ENCODE measurements around the gene RMI2.

Gene RMI2

DNA sequence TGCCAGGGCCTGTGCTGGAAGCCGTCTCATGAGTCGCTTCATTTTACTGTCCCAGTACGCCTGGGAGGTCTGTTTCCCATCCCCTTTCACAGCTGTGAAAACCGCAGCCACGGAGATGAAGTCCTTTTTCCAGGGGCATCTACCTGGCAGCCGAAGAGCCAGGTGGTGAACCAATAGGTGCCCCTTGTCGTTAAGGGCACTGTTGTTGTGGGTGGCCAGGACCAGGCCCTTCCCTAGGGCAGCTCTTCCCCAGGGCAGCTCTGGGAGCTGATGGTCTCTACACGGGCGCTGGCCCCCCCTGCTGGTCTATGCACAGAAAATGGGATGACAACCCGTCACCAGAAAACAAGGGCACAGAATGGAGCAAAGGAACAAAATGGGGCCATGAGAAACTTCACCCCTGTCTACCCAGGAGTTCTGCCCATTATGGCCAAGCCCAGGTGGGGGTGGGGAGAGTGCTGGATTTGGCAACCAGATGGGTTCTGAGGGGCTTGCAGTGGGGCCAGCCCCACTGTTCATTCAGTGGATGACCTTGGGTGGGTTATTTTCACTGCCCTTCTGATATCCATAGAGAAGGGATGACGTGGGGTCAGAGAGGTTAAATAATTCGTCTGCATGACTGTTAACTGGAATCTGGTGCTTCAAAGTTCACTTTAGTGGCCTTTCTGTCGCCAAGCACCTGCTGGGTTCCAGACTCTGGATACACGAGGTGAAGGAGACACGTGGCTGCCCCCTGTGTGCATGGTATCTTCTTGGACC is 11.5 kb downstream of the RMI2 start:
- Histone ChIP-seq H3K36me3 (peaks cover 0 to 17% (median 10%) of the 10 kb centered on the region in 11 experiments; a peak in 13 of 22 replicates), H3K27me3 (peaks cover 0 to 53% (median 20%) of the 10 kb centered on the region in 11 experiments; a peak in 16 of 22 replicates), H3K27ac (peak overlapping the region in 4 of 11 experiments; percentile 75 to 79 (median 78); a peak in 8 of 22 replicates), H4K20me1 (peaks cover 0 to 66% (median 7%) of the 10 kb centered on the region in 11 experiments; a peak in 13 of 22 replicates), H3K9me3 (replicated peaks in 1 of 11) (peaks cover 0 to 8% (median 7%) of the 10 kb centered on the region in 11 experiments; a peak in 13 of 22 replicates), H3K9ac (peak overlapping the region in 5 of 11 experiments; percentile 58 to 69 (median 66); a peak in 6 of 22 replicates), H3K4me1 (peaks cover 54 to 86% (median 83%) of the 10 kb centered on the region in 10 experiments), H3K4me2 (peak overlapping the region; percentile 74 to 92 (median 90)), H3K4me3 (no peak overlapping the region)
- no peak for TF ChIP-seq Cebpa-rat (IDR thresholded peaks at IDR 0.05)

GRCh38 chr16:11358531-11358930 is 13.3 kb downstream of the RMI2 start:
- peaks cover 72 to 100% (median 99%) of the 10 kb centered on the region in 10 experiments for H3K4me1 ChIP-seq
- H3K9ac ChIP-seq, result no peak overlapping the region
- peak overlapping the region in 10 of 11 experiments; percentile 74 to 92 (median 89); a peak in 20 of 22 replicates for H3K4me2 ChIP-seq
- H4K20me1 ChIP-seq, result peaks cover 0 to 81% (median 15%) of the 10 kb centered on the region in 11 experiments; a peak in 15 of 22 replicates
- no peak overlapping the region for H3K4me3 ChIP-seq
- peaks cover 0 to under 1% (median 0%) of the 10 kb centered on the region in 11 experiments; a peak in 4 of 22 replicates for H3K36me3 ChIP-seq
- no peaks in the 10 kb centered on the region for H3K9me3 ChIP-seq (replicated peaks in 1 of 11)
- peaks cover 0 to 71% (median 20%) of the 10 kb centered on the region in 11 experiments; a peak in 16 of 22 replicates for H3K27me3 ChIP-seq
- no peak for TF ChIP-seq Cebpa-rat (IDR thresholded peaks at IDR 0.05)
- no peak overlapping the region for H3K27ac ChIP-seq

- TF ChIP-seq Cebpa-rat (IDR thresholded peaks at IDR 0.05), result no peak
- H3K9me3 ChIP-seq (replicated peaks in 1 of 11), result no peaks in the 10 kb centered on the region
- H3K9ac ChIP-seq, result no peak overlapping the region
- peaks cover 0 to 77% (median 15%) of the 10 kb centered on the region in 11 experiments; a peak in 15 of 22 replicates for H4K20me1 ChIP-seq
- H3K36me3 ChIP-seq, result no peaks in the 10 kb centered on the region
- H3K27me3 ChIP-seq, result peaks cover 0 to 80% (median 20%) of the 10 kb centered on the region in 11 experiments; a peak in 16 of 22 replicates
- peaks cover 68 to 98% (median 94%) of the 10 kb centered on the region in 10 experiments for H3K4me1 ChIP-seq
- no peak overlapping the region for H3K27ac ChIP-seq
- H3K4me2 ChIP-seq, result peak overlapping the region in 7 of 11 experiments; percentile 74 to 92 (median 91); a peak in 13 of 22 replicates
- H3K4me3 ChIP-seq, result no peak overlapping the region
Observed at GRCh38 chr16:11359370-11359769, 14.1 kb downstream of the RMI2 start.

DNA sequence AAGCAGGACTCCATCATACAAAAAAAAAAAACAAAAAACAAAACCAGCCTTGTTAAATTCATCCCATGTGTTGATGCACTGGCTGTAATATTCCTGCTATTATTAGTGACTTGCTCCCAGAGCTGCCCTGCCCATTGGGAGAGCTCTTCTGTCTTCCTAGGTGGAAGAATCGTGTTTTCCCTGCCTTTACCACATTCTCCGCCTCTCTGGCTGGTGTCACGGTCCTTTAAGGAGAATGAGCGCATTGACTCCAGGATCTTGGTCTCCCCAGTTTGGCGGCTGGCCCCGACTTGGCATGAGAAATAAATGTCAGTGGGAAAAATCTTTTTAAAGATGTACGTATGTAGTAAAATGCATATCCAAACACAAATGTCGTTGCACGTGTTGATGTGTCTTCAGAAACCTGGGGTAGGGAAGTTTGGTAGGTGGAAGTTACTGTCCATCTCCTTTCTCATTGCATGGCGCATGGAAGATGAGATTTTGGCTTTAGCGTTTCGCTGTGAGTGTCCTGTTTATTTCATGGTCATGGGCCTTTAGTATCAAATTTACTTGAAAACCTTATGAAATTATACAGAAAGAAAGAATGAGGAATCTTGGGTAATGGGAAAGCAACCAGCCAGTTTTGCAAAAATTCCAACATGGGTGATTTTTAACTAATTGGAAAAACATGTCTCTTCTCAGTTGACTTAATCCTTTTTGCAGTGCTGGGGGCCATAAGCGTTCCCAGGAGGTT is 15.5 kb downstream of the RMI2 start:
- no peak overlapping the region for H3K4me3 ChIP-seq
- no peaks in the 10 kb centered on the region for H3K9me3 ChIP-seq (replicated peaks in 1 of 11)
- peak overlapping the region in 3 of 11 experiments; percentile 17 to 49 (median 46); a peak in 2 of 22 replicates for H3K9ac ChIP-seq
- H3K27me3 ChIP-seq, result peaks cover 0 to 92% (median 20%) of the 10 kb centered on the region in 11 experiments; a peak in 16 of 22 replicates
- H3K36me3 ChIP-seq, result no peaks in the 10 kb centered on the region
- H3K4me1 ChIP-seq, result peaks cover 64 to 97% (median 91%) of the 10 kb centered on the region in 10 experiments
- peaks cover 0 to 73% (median 15%) of the 10 kb centered on the region in 11 experiments; a peak in 15 of 22 replicates for H4K20me1 ChIP-seq
- peak overlapping the region; percentile 86 to 92 (median 90) for H3K4me2 ChIP-seq
- no peak for TF ChIP-seq Cebpa-rat (IDR thresholded peaks at IDR 0.05)
- peak overlapping the region in 2 of 11 experiments; percentile 41 to 43; a peak in 4 of 22 replicates for H3K27ac ChIP-seq

DNA sequence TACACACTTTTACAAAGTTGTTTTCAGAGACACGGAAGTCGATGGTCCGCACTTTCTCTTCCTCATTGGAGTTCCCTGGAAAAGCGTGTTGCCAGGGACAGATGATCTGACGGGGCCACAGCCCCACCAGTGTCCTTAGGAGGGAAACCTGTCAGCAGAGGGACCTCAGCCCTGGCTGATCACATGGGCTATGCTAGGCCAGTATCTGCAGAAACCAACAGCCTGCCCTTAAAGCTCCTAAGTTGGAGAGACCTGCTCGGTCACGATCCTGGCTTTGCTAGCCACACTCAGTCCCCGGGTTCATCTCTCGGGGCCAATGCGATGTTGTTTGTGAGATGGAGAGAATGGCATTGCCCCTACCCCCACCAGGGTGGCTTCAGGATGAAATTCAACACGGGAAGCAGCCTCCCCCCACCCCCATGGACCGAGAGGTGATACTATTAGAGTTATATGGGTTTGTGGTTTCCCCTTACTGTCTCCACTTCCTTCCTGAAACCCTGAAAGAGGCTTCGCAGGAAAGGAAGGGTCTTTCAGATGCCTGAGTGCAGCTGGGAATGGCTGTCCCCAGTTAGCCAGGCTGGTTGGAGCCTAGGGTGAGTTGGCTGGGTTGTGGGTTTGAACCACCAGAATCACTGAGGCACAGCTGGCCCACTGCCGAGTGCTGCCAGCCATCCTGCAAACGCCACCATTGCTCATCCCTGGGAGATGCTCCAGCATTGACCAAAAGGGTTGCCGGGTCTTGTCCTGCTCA is 16.6 kb downstream of the RMI2 start:
- H3K27ac ChIP-seq, result peak overlapping the region in 5 of 11 experiments; percentile 10 to 57 (median 47); a peak in 8 of 22 replicates
- H3K4me2 ChIP-seq, result peak overlapping the region; percentile 84 to 92 (median 90)
- TF ChIP-seq Cebpa-rat (IDR thresholded peaks at IDR 0.05), result no peak
- H3K9ac ChIP-seq, result peak overlapping the region in 4 of 11 experiments; percentile 17 to 49 (median 44); a peak in 4 of 22 replicates
- peaks cover 0 to 96% (median 20%) of the 10 kb centered on the region in 11 experiments; a peak in 16 of 22 replicates for H3K27me3 ChIP-seq
- H3K4me1 ChIP-seq, result peaks cover 54 to 94% (median 81%) of the 10 kb centered on the region in 10 experiments
- H3K4me3 ChIP-seq, result peak overlapping the region in 6 of 10 experiments; percentile 1 to 34 (median 30); a peak in 6 of 20 replicates
- H3K36me3 ChIP-seq, result no peaks in the 10 kb centered on the region
- peaks cover 0 to 69% (median 15%) of the 10 kb centered on the region in 11 experiments; a peak in 15 of 22 replicates for H4K20me1 ChIP-seq
- H3K9me3 ChIP-seq (replicated peaks in 1 of 11), result no peaks in the 10 kb centered on the region

DNA sequence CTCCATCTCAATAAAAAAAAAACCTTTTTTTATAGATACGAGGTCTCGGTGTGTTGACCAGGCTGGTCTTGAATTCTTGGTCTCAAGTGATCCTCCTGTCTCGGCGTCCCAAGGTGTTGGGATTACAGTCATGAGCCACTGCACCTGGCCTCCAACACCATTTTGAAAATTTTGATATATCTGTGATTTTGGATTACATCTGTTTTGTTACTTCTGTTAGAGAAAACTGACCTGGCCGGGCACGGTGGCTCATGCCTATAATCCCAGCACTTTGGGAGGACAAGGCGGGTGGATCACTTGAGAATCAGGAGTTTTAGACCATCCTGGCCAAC is 18.6 kb downstream of the RMI2 start:
- Histone ChIP-seq H3K4me1 (peaks cover 48 to 92% (median 76%) of the 10 kb centered on the region in 10 experiments), H3K4me2 (peak overlapping the region in 5 of 11 experiments; percentile 86 to 92 (median 91); a peak in 5 of 22 replicates), H3K27ac (no peak overlapping the region), H3K9ac (no peak overlapping the region), H3K4me3 (no peak overlapping the region), H3K27me3 (peaks cover 0 to 96% (median 19%) of the 10 kb centered on the region in 11 experiments; a peak in 16 of 22 replicates), H4K20me1 (peaks cover 0 to 51% (median 15%) of the 10 kb centered on the region in 11 experiments; a peak in 15 of 22 replicates), H3K9me3 (replicated peaks in 1 of 11) (no peaks in the 10 kb centered on the region), H3K36me3 (no peaks in the 10 kb centered on the region)
- TF ChIP-seq Cebpa-rat (IDR thresholded peaks at IDR 0.05), result no peak

DNA sequence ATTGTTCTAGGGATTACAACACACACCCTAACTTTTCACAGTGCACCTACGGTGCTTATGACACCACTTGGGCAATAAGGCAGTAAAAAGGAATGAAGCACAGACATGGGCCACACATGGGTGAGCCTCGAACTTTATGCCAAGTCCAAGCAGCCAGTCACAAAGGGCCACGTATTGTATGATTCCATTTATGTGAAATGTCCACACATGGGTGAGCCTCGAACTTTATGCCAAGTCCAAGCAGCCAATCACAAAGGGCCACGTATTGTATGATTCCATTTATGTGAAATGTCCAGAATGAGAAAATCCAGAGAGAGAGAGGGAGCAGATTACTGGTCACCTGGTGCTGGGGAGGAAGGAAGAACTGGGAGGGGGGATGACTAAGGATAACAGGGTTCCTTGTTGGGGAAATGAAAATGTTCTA is 22.2 kb downstream of the RMI2 start:
- Histone ChIP-seq H3K4me3 (no peak overlapping the region), H3K4me2 (peak overlapping the region in 9 of 11 experiments; percentile 23 to 50 (median 36); a peak in 13 of 22 replicates), H3K4me1 (peaks cover 55 to 89% (median 76%) of the 10 kb centered on the region in 10 experiments), H3K27ac (peak overlapping the region in 1 of 11 experiments; percentile 4; a peak in 2 of 22 replicates), H3K27me3 (peaks cover 0 to 64% (median 0%) of the 10 kb centered on the region in 11 experiments; a peak in 8 of 22 replicates), H3K9ac (no peak overlapping the region), H3K36me3 (no peaks in the 10 kb centered on the region), H3K9me3 (replicated peaks in 1 of 11) (no peaks in the 10 kb centered on the region), H4K20me1 (peaks cover 0 to 16% (median under 1%) of the 10 kb centered on the region in 11 experiments; a peak in 11 of 22 replicates)
- TF ChIP-seq Cebpa-rat (IDR thresholded peaks at IDR 0.05), result no peak
